Breast epithelium (tissue), 4 donors: Measurements from ENCODE around the gene ERMARD. TPM values are rescaled to one million over a fixed set of nuclear protein-coding genes. Genes with fewer than 3 reads are reported as not detected.

Experiments
- DNase-seq, 2 donors: peaks; one replicate each; pipeline ENCODE4 v3.0.0-alpha.2; 2019; ENCODE audit warnings: low spot score in 2 of 2
- H3K27ac ChIP-seq, 2 donors: fragments of 200-600 bp; sonication (generic) in 1 of 2; one replicate each; pipeline ENCODE4 v1.5.1; 2016 to 2019; ENCODE audit warnings: mild to moderate bottlenecking in 1 of 2
- H3K27me3 ChIP-seq, 2 donors: fragments of 200-600 bp; sonication (generic) in 1 of 2; one replicate each; pipeline versions ENCODE4 v1.5.1 to v1.6.0; 2017 to 2019; ENCODE audit warnings: control low read depth in 1 of 2, mild to moderate bottlenecking in 1 of 2
- H3K36me3 ChIP-seq: fragments of 200-600 bp; one replicate; pipeline ENCODE4 v1.5.1; 2019
- H3K4me1 ChIP-seq, 2 donors: fragments of 200-600 bp; sonication (generic); one replicate each; pipeline ENCODE4 v1.5.1; 2016 to 2019; ENCODE audit warnings: control low read depth in 1 of 2
- H3K4me3 ChIP-seq, 3 donors: fragments of 200-600 bp; sonication (generic); 1 replicate in 2 of 3; 2 replicates in 1 of 3; pipeline ENCODE4 v1.5.1; 2016 to 2019; ENCODE audit warnings: mild to moderate bottlenecking in 3 of 3, moderate library complexity in 2 of 3
- H3K9me3 ChIP-seq, 2 donors: fragments of 200-600 bp; sonication (generic) in 1 of 2; one replicate each; pipeline ENCODE4 v1.5.1; 2016 to 2019; ENCODE audit warnings: control low read depth in 1 of 2
- CTCF ChIP-seq, 3 donors: fragments of 450-650 bp; IDR thresholded peaks; one replicate each; pipeline ENCODE4 v1.5.1; 2016 to 2017; ENCODE audit warnings: antibody characterized with exemption in 3 of 3, mild to moderate bottlenecking in 3 of 3, moderate library complexity in 3 of 3
- POLR2A ChIP-seq: fragments of 450-650 bp; IDR thresholded peaks from one replicate; pipeline ENCODE4 v1.6.1; 2016; ENCODE audit warnings: antibody characterized with exemption, mild to moderate bottlenecking, moderate library complexity
- POLR2AphosphoS5 ChIP-seq, 3 donors: sonication (generic); formaldehyde crosslinking; IDR thresholded peaks; one replicate each; pipeline ENCODE4 v1.6.1; 2017; ENCODE audit warnings: antibody characterized with exemption in 3 of 3
- intact Hi-C: fragments of 100-400 bp; cut with DNase I; formaldehyde crosslinking; loops from one replicate; pipeline ENCODE4 v1.15.1; 2023; ENCODE audit warnings: low total_unique reads
- total RNA-seq, 3 donors: library from RNA; depleted of rRNA; stranded (reverse); fragments of >200 nt; gene quantifications; one replicate each; pipeline ENCODE4 v1.1.0, GENCODE V29; 2016

Gene ERMARD
- total RNA-seq, 3 donors from 2014 or later = 20.6 to 31.0 (median 27.7) TPM

GRCh38 chr6:169720207-169720855 lies 31.1 kb upstream of the ERMARD start:
- no peaks in the 10 kb centered on the region for H3K9me3 ChIP-seq
- H3K4me3 ChIP-seq = no peak overlapping the region
- DNase-seq = no peak
- no peaks in the 10 kb centered on the region for H3K27me3 ChIP-seq
- H3K27ac ChIP-seq = no peak overlapping the region
- intact Hi-C loops = no loop called here
- no peaks in the 10 kb centered on the region for H3K36me3 ChIP-seq
- no peak for TF ChIP-seq POLR2AphosphoS5 (IDR thresholded peaks at IDR 0.05)
- no peak for TF ChIP-seq POLR2A
- no peak for TF ChIP-seq CTCF (IDR thresholded peaks at IDR 0.05)
- H3K4me1 ChIP-seq = peaks cover 0 to 9% of the 10 kb centered on the region in 2 donors

GRCh38 chr6:169722362-169723199 lies 28.8 kb upstream of the ERMARD start:
- H3K27me3 ChIP-seq = no peaks in the 10 kb centered on the region
- no peaks in the 10 kb centered on the region for H3K36me3 ChIP-seq
- no peak for TF ChIP-seq CTCF (IDR thresholded peaks at IDR 0.05)
- peak in 1 of 3 donors; percentile 22 for TF ChIP-seq POLR2AphosphoS5 (IDR thresholded peaks at IDR 0.05)
- TF ChIP-seq POLR2A = no peak
- peak; percentile 32 to 59 for DNase-seq
- H3K4me3 ChIP-seq = peak overlapping the region; percentile 48 to 91 (median 77)
- H3K9me3 ChIP-seq = no peaks in the 10 kb centered on the region
- peaks cover 0 to 9% of the 10 kb centered on the region in 2 donors for H3K4me1 ChIP-seq
- intact Hi-C loops = no loop called here
- peak overlapping the region; percentile 95 to 98 for H3K27ac ChIP-seq

- no peaks in the 10 kb centered on the region for H3K36me3 ChIP-seq
- peak; percentile 80 for DNase-seq
- no peaks in the 10 kb centered on the region for H3K27me3 ChIP-seq
- H3K4me1 ChIP-seq = peaks cover 0 to 9% of the 10 kb centered on the region in 2 donors
- no peaks in the 10 kb centered on the region for H3K9me3 ChIP-seq
- H3K4me3 ChIP-seq = peak overlapping the region; percentile 48 to 91 (median 77)
- peak overlapping the region; percentile 95 to 98 for H3K27ac ChIP-seq
- no peak for TF ChIP-seq CTCF (IDR thresholded peaks at IDR 0.05)
- TF ChIP-seq POLR2AphosphoS5 (IDR thresholded peaks at IDR 0.05) = peak in 2 of 3 donors; percentile 40 to 74
- intact Hi-C loops = no loop called here
Measured at GRCh38 chr6:169723200-169723909, 28.1 kb upstream of the ERMARD start.

- Histone ChIP-seq H3K27ac (peak overlapping the region; percentile 92 to 100), H3K4me1 (peaks cover 0 to 9% of the 10 kb centered on the region in 2 donors), H3K9me3 (no peaks in the 10 kb centered on the region), H3K36me3 (no peaks in the 10 kb centered on the region), H3K4me3 (peak overlapping the region; percentile 72 to 91 (median 77)), H3K27me3 (no peaks in the 10 kb centered on the region)
- DNase-seq = no peak
- intact Hi-C loops = no loop called here
- TF ChIP-seq POLR2A = no peak
- no peak for TF ChIP-seq CTCF (IDR thresholded peaks at IDR 0.05)
- no peak for TF ChIP-seq POLR2AphosphoS5 (IDR thresholded peaks at IDR 0.05)
Measured at GRCh38 chr6:169723991-169724493, 27.4 kb upstream of the ERMARD start.
